ENCODE results near the gene FUT8.

FUT8 gene

DNA sequence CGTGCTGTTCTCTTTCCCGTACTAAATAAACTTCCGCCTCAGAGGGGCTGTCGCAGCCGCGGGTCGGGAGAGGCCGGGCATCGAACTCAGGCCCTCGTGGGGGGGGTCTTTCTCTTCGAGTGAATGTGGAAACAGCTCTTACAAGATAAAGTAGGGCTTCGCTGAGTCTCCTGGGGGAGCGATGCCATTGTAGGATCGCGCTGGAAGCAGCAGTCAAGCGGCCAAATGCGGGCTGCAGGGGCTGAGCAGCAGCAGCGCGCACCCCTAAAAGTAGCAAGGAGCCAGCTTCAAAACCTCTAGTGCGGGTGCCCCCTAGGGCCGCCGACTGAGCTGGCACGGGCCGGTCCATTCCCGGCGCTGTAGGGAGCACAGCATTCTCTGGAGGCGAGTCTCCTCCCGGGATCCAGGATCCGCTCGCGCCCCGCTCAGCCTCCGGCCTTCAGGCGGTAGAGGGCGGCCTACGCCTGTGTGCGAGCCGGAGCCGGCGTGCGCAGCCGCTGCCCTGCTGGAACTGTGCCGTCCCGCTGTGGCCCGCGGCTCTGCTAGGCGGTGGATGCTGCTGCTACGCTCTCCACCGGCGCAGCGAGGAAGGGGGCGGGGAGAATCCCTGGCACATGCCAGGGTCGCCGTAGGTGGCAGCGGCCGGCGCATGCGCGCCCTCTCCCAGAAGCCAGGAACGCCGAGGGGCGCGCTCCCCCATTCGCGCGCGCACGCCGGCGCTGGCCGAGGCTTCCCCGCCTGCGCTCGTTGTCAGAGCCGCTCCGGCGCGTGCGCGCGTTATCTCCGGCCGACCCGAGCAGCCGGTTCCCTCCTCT is at the start of gene FUT8:
TSS of gene FUT8 (plus strand) at position 699 of the 815 bp plus-strand sequence. CDS start 148,834 bp downstream, outside the sequence.
- DNase-seq: peak; percentile 93 to 96

- DNase-seq: no peak
Observed at GRCh38 chr14:65366802-65367565, 45.5 kb upstream of the FUT8 start.

DNA sequence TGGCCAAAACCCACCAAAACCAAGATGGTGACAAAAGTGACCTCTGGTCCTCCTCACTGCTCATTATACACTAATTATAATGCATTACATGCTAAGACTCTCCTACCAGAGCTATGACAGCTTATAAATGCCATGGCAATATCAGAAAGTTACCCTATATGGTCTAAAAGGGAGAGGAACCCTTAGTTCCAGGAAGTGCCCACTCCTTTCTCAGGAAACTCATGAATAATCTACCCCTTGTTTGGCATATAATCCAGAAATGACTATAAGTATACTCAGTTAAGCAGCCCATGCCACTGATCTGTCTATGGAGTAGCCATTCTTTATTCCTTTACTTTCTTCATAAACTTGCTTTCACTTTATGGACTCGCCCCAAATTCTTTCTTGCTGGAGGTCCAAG is 43.0 kb upstream of the FUT8 start:
- DNase-seq: peak in 1 of 2 experiments; percentile 28

- DNase-seq: no peak
Observed at GRCh38 chr14:65370801-65371248, 41.7 kb upstream of the FUT8 start.

- no peak for DNase-seq
Observed at GRCh38 chr14:65371784-65372183, 40.7 kb upstream of the FUT8 start.

GRCh38 chr14:65373016-65373670 is 39.4 kb upstream of the FUT8 start:
- DNase-seq: no peak

GRCh38 chr14:65373671-65374039 is 38.9 kb upstream of the FUT8 start:
- no peak for DNase-seq

DNA sequence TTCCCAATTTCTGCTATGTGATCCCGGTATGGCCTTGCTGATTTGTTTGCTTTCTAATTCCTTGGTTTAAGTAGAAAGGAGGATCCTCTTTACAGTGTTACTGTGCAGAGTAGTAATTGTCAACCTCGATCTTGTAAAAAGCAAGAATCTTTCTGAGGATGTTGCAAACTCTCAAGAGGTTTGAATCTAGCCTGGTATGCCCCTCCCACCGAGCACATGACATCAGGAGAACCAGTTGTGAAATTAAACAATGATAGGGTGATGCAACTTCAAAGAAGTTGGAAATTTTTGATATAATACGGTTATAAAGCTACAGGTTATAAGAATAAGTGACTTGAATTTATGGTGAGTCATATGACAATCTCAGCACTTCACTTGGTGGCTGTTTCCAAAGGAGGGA is 35.0 kb upstream of the FUT8 start:
- DNase-seq: no peak

- DNase-seq: no peak
Observed at GRCh38 chr14:65382586-65382985, 29.9 kb upstream of the FUT8 start.

GRCh38 chr14:65387171-65387570 is 25.4 kb upstream of the FUT8 start:
- DNase-seq: no peak

GRCh38 chr14:65387628-65388027 is 24.9 kb upstream of the FUT8 start:
- no peak for DNase-seq

DNA sequence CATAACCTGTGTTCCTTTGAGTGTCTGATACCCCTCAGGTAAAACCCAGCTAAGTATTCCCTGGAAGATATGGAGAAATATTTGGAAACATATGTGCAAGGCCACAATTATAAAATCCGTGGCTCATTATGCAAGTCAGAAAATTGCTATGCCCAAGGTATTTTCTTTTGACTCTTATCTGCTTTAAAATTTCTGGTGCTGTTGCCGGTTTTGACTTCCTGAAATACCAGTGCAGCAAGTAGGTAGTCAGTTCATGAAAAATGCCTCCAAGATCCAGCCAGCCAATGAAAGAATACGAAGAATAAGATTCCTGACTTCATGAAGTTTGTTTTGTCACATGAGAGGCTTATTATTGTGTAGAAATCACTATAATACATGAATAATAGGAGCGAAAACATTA is 20.2 kb upstream of the FUT8 start:
- DNase-seq: no peak

DNA sequence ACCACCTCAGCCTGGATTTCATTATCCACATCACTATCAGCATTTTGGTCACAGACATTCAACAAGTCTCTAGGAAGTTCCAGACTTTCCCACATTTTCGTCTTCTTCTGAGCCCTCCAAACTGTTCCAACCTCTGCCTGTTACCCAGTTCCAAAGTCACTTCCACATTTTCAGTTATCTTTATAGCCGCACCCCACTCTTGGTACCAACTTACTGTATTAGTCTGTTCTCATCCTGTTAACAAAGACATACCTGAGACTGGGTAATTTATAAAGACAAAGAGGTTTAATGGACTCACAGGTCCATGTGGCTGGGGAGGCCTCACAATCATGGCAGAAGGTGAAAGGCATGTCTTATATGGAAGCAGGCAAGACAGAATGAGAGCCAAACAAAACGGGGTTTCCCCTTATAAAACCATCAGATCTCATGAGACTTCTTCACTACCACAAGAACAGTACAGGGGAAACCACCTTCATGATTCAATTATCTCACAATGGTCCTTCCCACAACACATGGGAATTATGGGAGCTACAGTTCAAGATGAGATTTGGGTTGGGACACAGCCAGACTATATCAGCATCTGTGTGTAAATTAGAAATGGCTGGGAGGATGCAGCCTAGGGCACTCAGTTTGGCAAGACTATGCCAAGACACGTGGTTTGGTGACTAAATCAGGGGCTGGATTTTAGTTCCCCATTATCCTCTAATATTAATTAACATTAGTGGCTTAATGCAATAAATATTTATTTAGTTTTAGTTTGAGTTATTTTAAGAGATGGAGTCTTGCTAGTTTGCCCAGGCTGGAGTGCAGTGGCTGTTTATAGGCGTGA is 16.2 kb upstream of the FUT8 start:
- DNase-seq: no peak

- no peak for DNase-seq
Observed at GRCh38 chr14:65403231-65403630, 9.3 kb upstream of the FUT8 start.

DNA sequence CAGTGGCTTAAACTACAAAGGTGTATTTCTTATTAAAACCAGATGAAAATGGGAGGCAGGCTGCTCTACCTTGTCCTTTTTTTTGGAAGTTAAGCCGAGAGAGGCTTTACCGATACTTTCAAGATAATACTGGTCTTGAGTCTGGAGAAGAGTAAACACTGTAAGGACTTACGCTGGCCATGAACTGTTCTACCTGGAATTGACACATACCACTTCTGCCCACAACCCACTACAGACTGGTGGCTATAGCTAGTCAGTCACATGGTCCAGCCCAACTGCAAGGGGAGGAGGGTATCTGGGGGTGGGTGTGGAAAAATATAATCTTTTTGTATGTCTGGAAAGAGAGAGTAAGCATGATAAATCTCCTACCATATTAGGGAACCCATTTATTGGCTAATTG is 4.4 kb upstream of the FUT8 start:
- no peak for DNase-seq

GRCh38 chr14:65410640-65411039 is 1.9 kb upstream of the FUT8 start:
- DNase-seq: no peak

GRCh38 chr14:65411656-65412031 is 886 bp upstream of the FUT8 start:
- peak; percentile 86 to 87 for DNase-seq

- DNase-seq: peak; percentile 60 to 79
Observed at GRCh38 chr14:65412856-65413738, 567 bp downstream of the FUT8 start.

GRCh38 chr14:65413739-65414045 is 1.2 kb downstream of the FUT8 start:
- DNase-seq: no peak

GRCh38 chr14:65414961-65415589 is 2.5 kb downstream of the FUT8 start:
- DNase-seq: no peak

- DNase-seq: no peak
Observed at GRCh38 chr14:65415613-65416012, 3.1 kb downstream of the FUT8 start.

Data from activated T-cell treated with anti-CD3 and anti-CD28 coated beads, Interleukin-2, amount 50 U/mL, for 48 hours (primary cell).